Neural cell (in vitro differentiated cells): ENCODE results near the gene CCDC33. TPM values are rescaled to one million over a fixed set of nuclear protein-coding genes. Genes with fewer than 3 reads are reported as not detected.

Experiments
- H2AFZ ChIP-seq: fragments of 200-600, 300-800 bp; sonication (generic), shearing (Covaris generic); 2 replicates; pipeline ENCODE4 v1.6.0; 2014; ENCODE audit warnings: low read depth, mild to moderate bottlenecking, antibody characterized with exemption, low read length, moderate library complexity
- H3F3A ChIP-seq: fragments of 200-600 bp; shearing (Covaris generic); 2 replicates; pipeline ENCODE4 v1.6.1; 2016; ENCODE audit warnings: mild to moderate bottlenecking, moderate library complexity, mixed read lengths, antibody characterized with exemption, low read length; ENCODE audit not compliant: insufficient read depth, poor library complexity, severe bottlenecking
- H3K27ac ChIP-seq: fragments of 200-600, 300-800 bp; sonication (generic), shearing (Covaris generic); 2 replicates; pipeline ENCODE4 v1.5.1; 2014; ENCODE audit warnings: mild to moderate bottlenecking, low read length, moderate library complexity
- H3K27me3 ChIP-seq: fragments of 300-800, 200-600 bp; sonication (generic), shearing (Covaris generic); 2 replicates; pipeline ENCODE4 v1.6.0; 2014; ENCODE audit warnings: mild to moderate bottlenecking, low read depth, low read length, moderate library complexity; ENCODE audit not compliant: insufficient read depth
- H3K36me3 ChIP-seq: fragments of 300-800, 200-600 bp; sonication (generic), shearing (Covaris generic); 2 replicates; pipeline ENCODE4 v1.5.1; 2014; ENCODE audit warnings: mild to moderate bottlenecking, antibody characterized with exemption, low read length, moderate library complexity; ENCODE audit not compliant: insufficient read depth
- H3K4me2 ChIP-seq: fragments of 300-800, 200-600 bp; sonication (generic), shearing (Covaris generic); 2 replicates; pipeline ENCODE4 v1.6.0; 2014; ENCODE audit warnings: mild to moderate bottlenecking, low read length
- H3K4me3 ChIP-seq: fragments of 300-800, 200-600 bp; sonication (generic), shearing (Covaris generic); 2 replicates; pipeline ENCODE4 v1.5.1; 2014; ENCODE audit warnings: mild to moderate bottlenecking, low read length, moderate library complexity
- H3K79me2 ChIP-seq: fragments of 200-600 bp; shearing (Covaris generic); replicated peaks from 2 replicates; pipeline ENCODE4 v1.6.0; 2014; ENCODE audit warnings: mild to moderate bottlenecking, low read length, moderate library complexity; ENCODE audit not compliant: insufficient read depth
- H3K9ac ChIP-seq: fragments of 300-800, 200-600 bp; sonication (generic), shearing (Covaris generic); 2 replicates; pipeline ENCODE4 v1.6.1; 2016; ENCODE audit warnings: mild to moderate bottlenecking, low read length, mixed read lengths
- H3K9me2 ChIP-seq: fragments of 200-600 bp; shearing (Covaris generic); 2 replicates; pipeline ENCODE4 v1.6.1; 2016; ENCODE audit warnings: mild to moderate bottlenecking, low read length, mixed read lengths; ENCODE audit not compliant: insufficient read depth
- H3K9me3 ChIP-seq: fragments of 200-600, 300-800 bp; sonication (generic), shearing (Covaris generic); 2 replicates; pipeline ENCODE4 v1.6.1; 2016; ENCODE audit warnings: mild to moderate bottlenecking, mixed run types, low read length, moderate library complexity, mixed read lengths
- H4K20me1 ChIP-seq: fragments of 200-600 bp; shearing (Covaris generic); 2 replicates; pipeline ENCODE4 v1.6.1; 2016; ENCODE audit warnings: mild to moderate bottlenecking, mixed run types; ENCODE audit not compliant: insufficient read depth
- EP300 ChIP-seq: fragments of 450-650 bp; conservative IDR thresholded peaks from 2 replicates; pipeline ENCODE4 v1.6.1; 2014; ENCODE audit warnings: antibody characterized with exemption, mild to moderate bottlenecking, moderate library complexity; ENCODE audit not compliant: poor library complexity, severe bottlenecking
- EZH2 ChIP-seq: fragments of 200-600, 300-800 bp; shearing (Covaris generic), sonication (generic); IDR thresholded peaks from 2 replicates; pipeline ENCODE4 v1.6.1; 2014; ENCODE audit warnings: antibody characterized with exemption, low read length, borderline replicate concordance, mild to moderate bottlenecking; ENCODE audit not compliant: insufficient read depth, poor library complexity, severe bottlenecking
- MXI1 ChIP-seq: fragments of 450-650 bp; conservative IDR thresholded peaks from 2 replicates; pipeline ENCODE4 v1.6.1; 2014; ENCODE audit warnings: antibody characterized with exemption, mild to moderate bottlenecking; ENCODE audit not compliant: poor library complexity, severe bottlenecking
- POLR2AphosphoS5 ChIP-seq: IDR thresholded peaks from 2 replicates; pipeline ENCODE4 v1.6.1; 2012
- RAD21 ChIP-seq: fragments of 450-650 bp; conservative IDR thresholded peaks from 2 replicates; pipeline ENCODE4 v1.6.1; 2014; ENCODE audit warnings: antibody characterized with exemption, mild to moderate bottlenecking, moderate library complexity
- SMC3 ChIP-seq: fragments of 450-650 bp; conservative IDR thresholded peaks from 2 replicates; pipeline ENCODE4 v1.6.1; 2014; ENCODE audit warnings: antibody characterized with exemption, mild to moderate bottlenecking, moderate library complexity; ENCODE audit not compliant: poor library complexity
- TAF1 ChIP-seq: IDR thresholded peaks from 2 replicates; pipeline ENCODE4 v1.6.1; 2012; ENCODE audit warnings: low read depth
- polyA plus RNA-seq: library from polyadenylated mRNA; depleted of rRNA; stranded (reverse); fragments of >200 nt; gene quantifications from 2 replicates; pipeline ENCODE4 v1.2.3, GENCODE V29; 2014
- TF ChIP-seq, protein P1 (sequence below): fragments of 450-650 bp; IDR thresholded peaks from 2 replicates; pipeline ENCODE4 v1.5.1; 2014; ENCODE audit warnings: antibody characterized with exemption, mild to moderate bottlenecking, moderate library complexity; ENCODE audit not compliant: poor library complexity, severe bottlenecking
- TF ChIP-seq, protein P2 (sequence below): IDR thresholded peaks from 2 replicates; pipeline ENCODE4 v1.6.1; 2012; ENCODE audit warnings: borderline replicate concordance

CCDC33 gene
- polyA plus RNA-seq, 1 donor from 2014 or later: 1.4 TPM

DNA sequence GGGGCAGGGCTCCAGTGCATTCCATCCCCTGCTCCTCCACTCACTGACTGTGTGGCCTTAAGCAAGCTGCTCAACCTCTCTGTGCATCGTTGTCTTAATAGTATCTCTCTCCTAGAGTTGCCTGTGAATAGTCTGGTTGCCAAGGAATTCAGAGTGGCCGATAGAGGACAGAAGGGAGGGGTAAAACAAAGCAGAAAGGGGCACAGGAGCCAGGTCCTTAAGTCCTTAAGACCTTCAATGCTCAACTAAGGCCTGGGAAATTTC is 145.0 kb downstream of the CCDC33 start:
- no peak overlapping the region for H2AFZ ChIP-seq
- no peak overlapping the region for H3K27ac ChIP-seq
- no peaks in the 10 kb centered on the region for H3F3A ChIP-seq
- no peaks in the 10 kb centered on the region for H3K9me2 ChIP-seq
- no peaks in the 10 kb centered on the region for H3K27me3 ChIP-seq
- H3K9me3 ChIP-seq: no peaks in the 10 kb centered on the region
- no peak overlapping the region for H3K9ac ChIP-seq
- H3K36me3 ChIP-seq: no peaks in the 10 kb centered on the region
- H3K4me2 ChIP-seq: no peak overlapping the region
- no peaks in the 10 kb centered on the region for H3K79me2 ChIP-seq
- H3K4me3 ChIP-seq: no peak overlapping the region
- no peaks in the 10 kb centered on the region for H4K20me1 ChIP-seq
- TF ChIP-seq, protein P1, sequence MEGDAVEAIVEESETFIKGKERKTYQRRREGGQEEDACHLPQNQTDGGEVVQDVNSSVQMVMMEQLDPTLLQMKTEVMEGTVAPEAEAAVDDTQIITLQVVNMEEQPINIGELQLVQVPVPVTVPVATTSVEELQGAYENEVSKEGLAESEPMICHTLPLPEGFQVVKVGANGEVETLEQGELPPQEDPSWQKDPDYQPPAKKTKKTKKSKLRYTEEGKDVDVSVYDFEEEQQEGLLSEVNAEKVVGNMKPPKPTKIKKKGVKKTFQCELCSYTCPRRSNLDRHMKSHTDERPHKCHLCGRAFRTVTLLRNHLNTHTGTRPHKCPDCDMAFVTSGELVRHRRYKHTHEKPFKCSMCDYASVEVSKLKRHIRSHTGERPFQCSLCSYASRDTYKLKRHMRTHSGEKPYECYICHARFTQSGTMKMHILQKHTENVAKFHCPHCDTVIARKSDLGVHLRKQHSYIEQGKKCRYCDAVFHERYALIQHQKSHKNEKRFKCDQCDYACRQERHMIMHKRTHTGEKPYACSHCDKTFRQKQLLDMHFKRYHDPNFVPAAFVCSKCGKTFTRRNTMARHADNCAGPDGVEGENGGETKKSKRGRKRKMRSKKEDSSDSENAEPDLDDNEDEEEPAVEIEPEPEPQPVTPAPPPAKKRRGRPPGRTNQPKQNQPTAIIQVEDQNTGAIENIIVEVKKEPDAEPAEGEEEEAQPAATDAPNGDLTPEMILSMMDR: no peak
- TF ChIP-seq, protein P2, sequence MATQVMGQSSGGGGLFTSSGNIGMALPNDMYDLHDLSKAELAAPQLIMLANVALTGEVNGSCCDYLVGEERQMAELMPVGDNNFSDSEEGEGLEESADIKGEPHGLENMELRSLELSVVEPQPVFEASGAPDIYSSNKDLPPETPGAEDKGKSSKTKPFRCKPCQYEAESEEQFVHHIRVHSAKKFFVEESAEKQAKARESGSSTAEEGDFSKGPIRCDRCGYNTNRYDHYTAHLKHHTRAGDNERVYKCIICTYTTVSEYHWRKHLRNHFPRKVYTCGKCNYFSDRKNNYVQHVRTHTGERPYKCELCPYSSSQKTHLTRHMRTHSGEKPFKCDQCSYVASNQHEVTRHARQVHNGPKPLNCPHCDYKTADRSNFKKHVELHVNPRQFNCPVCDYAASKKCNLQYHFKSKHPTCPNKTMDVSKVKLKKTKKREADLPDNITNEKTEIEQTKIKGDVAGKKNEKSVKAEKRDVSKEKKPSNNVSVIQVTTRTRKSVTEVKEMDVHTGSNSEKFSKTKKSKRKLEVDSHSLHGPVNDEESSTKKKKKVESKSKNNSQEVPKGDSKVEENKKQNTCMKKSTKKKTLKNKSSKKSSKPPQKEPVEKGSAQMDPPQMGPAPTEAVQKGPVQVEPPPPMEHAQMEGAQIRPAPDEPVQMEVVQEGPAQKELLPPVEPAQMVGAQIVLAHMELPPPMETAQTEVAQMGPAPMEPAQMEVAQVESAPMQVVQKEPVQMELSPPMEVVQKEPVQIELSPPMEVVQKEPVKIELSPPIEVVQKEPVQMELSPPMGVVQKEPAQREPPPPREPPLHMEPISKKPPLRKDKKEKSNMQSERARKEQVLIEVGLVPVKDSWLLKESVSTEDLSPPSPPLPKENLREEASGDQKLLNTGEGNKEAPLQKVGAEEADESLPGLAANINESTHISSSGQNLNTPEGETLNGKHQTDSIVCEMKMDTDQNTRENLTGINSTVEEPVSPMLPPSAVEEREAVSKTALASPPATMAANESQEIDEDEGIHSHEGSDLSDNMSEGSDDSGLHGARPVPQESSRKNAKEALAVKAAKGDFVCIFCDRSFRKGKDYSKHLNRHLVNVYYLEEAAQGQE: no peak
- no peak for TF ChIP-seq MXI1
- no peak for TF ChIP-seq POLR2AphosphoS5
- no peak for TF ChIP-seq RAD21
- no peak for TF ChIP-seq TAF1
- TF ChIP-seq SMC3: no peak
- no peak for TF ChIP-seq EP300
- TF ChIP-seq EZH2: no peak

DNA sequence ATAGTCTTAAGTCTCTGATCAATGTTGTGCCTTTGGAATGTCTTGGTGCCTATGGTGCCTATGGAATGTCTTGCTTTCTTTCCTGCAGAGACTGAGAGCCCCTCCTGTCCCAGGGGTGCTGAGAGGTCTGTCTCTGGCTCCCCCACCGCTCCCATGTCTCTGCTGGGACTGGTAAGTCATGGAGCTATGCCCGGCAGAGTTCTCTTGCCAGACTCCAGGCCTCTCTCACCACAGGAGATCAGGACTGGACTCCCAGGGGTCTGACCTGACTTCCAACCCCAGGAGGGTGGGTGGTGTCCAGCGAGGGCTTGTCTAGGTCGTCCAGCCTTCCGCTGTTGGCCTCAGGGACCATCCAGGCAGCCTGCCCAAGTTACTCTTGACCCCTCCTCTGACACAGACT is 145.4 kb downstream of the CCDC33 start:
- no peaks in the 10 kb centered on the region for H3K9me2 ChIP-seq
- H3F3A ChIP-seq: no peaks in the 10 kb centered on the region
- TF ChIP-seq TAF1: no peak
- TF ChIP-seq, protein P1: no peak
- TF ChIP-seq RAD21: no peak
- TF ChIP-seq MXI1: no peak
- TF ChIP-seq POLR2AphosphoS5: no peak
- TF ChIP-seq EZH2: no peak
- TF ChIP-seq, protein P2: no peak
- TF ChIP-seq SMC3: no peak
- no peak for TF ChIP-seq EP300
- H3K9me3 ChIP-seq: no peaks in the 10 kb centered on the region
- H2AFZ ChIP-seq: no peak overlapping the region
- H3K79me2 ChIP-seq: no peaks in the 10 kb centered on the region
- no peaks in the 10 kb centered on the region for H3K36me3 ChIP-seq
- no peak overlapping the region for H3K9ac ChIP-seq
- H3K4me3 ChIP-seq: no peak overlapping the region
- H3K27me3 ChIP-seq: no peaks in the 10 kb centered on the region
- H4K20me1 ChIP-seq: no peaks in the 10 kb centered on the region
- H3K4me2 ChIP-seq: no peak overlapping the region
- no peak overlapping the region for H3K27ac ChIP-seq
